ENCODE data around the gene COL26A1.
"Not testable (repeated sequence)": the region's sequence is repeated elsewhere in the genome, so short reads cannot be mapped to it uniquely, and the experiment has no call there.

Gene COL26A1

GRCh38 chr7:101602484-101603241, 240.0 kb downstream of the COL26A1 start:
- peak; percentile 51 for DNase-seq

DNA sequence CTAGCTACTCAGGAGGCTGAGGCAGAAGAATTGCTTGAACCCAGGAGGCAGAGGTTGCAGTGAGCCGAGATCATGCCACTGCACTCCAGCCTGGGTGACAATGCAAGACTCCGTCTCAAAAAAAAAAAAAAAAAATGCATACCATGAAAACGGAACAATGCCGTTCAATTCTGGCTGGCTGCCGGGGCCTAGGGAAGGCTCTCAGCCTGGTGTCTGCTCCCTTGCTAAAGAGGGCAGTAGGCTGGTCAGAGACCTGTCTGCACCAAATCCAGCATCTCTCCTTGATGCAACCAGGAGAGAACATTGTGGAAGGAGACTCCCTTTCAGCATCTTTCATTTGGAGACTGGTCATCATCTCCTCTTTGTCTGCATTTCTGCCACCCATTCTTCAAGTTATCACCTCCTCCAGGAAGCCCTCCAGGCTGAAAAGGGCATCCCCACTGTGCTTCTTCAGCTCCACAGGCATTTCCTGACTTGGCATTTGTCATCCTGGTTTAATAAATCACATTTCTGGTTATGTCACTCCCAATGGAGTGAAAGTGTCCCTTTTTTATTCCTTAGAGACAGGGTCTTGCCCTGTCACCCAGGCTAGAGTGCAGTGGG, 241.8 kb downstream of the COL26A1 start:
- DNase-seq = no peak

- not testable (repeated sequence) for DNase-seq
Observed at GRCh38 chr7:101604934-101605332, 242.3 kb downstream of the COL26A1 start.

DNA sequence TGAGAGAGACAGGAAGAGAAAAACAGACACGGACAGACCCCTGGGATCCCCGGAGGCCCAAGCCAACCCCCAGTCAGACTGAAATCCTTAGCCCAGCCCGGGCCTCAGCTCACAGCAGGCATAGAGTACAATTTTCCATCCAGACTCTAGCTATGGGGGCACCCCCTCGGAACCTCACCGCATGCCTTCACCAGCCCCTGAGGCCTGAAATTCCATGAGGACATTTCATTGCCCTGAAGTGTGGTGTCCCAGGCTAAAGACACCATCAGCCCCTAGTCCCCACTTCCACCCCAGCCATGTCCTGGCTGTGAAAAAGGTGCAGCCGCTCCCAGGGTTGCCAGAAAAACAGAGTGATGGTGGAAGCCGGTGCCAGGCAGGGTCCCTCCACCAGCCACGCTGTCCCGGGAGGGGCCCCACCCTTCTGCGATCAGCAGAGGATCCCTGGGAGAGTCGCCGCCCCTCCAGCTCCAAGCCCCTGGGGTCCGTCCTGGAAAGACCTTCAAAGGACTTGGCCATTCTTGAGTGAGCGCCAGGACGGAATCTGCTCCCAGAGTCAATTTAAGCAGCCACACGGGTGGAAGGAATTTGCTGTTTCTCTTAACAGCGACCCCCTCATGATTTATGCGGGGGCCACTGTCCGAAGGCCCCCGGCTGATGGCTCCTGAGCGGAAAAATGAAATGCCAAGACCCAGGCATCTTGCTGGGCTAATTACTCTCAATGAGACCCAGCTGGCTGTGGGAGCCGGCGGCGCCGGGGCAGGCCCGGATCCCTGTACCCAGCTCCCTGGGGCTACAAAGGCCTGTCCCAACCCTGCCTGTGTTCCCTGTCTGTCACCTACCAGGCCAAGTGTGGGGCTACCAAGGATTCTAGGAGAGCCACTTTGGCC, 243.2 kb downstream of the COL26A1 start:
- DNase-seq = no peak

GRCh38 chr7:101606498-101606923, 243.8 kb downstream of the COL26A1 start:
- no peak for DNase-seq

All from MV-4-11 (cell line).